DMS53 (cell line): ENCODE measurements around the gene MACF1.

Source experiments
- DNase-seq: peaks from one replicate; lab custom pipeline; 2025; lab: John Stamatoyannopoulos, UW

MACF1 gene

DNA sequence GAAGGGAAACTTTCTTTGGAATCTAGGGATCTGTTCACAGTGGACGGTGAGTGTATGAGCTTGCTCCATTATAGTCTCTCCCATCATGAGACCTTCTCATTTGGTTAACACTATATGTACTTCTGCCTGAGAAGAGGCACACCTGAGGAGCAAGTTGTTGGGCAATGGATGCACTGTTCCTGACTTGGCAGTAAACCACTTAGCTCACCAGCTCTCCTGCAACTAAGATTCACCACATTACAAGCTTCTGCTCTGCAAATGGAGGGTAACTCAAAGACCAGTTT, 10.2 kb downstream of the MACF1 start:
- no peak for DNase-seq

DNA sequence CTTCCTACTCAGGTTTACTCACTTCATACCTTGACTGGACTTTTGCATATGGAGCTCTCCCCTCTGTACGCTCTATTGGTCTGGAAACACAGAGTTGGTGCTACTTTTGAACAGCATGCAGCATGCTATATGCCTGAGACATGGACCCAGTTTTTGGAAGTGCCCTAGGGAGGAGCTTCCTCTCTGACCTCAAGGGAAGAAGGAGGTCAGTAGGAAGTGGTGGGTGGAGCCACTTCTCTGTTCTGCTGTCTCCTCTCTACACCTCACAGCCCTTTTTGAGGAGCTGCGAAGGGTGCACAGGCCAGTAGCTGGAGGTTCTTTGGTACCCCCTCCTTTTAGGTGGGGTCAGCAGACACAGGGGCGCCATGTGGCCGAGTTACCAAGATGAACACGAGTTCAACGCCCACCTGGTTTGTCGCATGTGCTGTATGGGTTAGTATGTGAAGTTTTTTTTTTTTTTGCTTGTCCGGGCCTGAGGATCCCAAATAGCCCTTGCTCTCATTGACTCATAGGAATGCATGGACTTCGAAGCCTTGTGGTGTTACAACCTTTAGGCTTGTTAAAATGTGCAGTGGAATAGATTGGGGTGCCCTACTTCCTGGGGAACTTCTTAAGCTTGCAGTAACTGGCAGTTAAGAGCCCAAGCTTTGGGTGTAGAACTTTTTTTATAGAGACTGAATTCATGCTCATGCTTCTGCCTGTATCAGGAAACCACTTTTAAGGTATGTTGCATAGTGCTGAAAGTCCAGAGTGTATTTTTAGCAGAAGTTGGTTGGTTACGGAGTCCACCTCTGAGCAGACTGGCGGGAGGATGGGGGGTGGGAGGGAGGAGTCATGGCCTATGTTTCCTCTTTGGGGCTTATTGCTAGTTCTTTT, 10.7 kb downstream of the MACF1 start:
- DNase-seq: no peak

GRCh38 chr1:39216771-39217170, 12.3 kb downstream of the MACF1 start:
- DNase-seq: no peak

DNA sequence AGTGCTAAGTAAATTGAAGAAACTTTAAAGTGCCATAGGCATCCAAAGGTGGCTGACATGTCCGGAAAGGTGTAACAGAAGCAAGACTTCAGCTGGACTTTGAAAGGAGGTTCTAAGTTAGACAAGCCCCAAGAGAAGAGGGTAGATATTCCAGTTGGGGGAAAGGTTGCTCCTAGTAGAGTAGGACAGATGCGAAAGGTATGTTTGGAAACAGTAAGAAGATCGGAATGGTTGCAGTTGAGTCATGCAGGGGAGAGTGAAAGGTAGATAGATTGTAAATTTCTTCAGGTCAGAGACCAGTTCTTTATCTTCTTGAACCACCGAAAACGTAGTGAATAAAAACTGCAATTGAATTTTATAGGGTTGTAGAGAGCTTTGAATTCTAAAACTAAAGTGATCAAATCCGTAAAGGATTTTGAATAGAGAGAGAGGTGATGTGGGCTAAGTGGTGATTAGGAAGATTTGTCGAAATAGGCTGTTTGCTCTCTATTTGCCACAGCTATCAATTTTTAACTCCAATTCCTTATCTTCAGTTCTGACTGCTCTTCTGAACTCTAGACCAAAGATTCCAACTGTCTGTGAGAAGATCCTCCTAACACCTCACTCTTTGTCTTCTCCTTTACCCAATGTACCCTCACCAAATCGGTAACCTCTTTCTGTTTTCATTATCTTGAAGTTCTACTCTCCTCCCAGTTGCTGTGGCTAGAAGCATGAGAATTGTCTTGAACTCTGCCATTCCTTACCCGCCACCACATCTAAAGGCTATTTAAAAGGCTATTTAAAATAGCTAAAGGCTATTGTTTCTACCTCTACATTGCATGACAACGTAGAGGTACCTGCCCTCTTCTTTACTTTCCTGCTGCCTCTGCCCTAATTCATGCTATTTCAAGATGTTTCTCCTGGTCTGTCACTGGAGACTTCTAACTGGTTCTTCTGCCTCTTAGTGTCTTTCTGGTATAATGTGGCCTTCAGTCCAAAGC, 16.7 kb downstream of the MACF1 start:
- DNase-seq: no peak

GRCh38 chr1:39224295-39224829, 19.9 kb downstream of the MACF1 start:
- DNase-seq: no peak

GRCh38 chr1:39226836-39227235, 22.3 kb downstream of the MACF1 start:
- DNase-seq: no peak

DNA sequence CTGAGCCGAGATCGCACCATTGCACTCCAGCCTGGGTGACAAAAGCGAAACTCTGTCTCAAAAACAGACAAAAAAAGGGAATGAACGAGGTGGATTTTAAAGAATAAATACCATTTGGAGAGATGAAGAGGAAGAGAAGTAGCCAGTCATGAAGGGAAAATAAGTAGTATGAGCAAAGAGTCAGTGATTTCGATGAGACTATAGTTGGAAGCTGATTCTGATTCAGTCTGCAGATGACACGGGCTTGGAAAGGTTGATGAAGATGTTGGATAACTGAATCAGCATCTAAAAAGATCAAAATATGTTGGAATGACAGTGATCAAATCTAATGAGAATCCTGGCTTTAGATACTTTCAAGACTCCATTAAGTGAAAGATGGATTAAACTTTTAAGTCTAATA, 23.8 kb downstream of the MACF1 start:
- no peak for DNase-seq

DNA sequence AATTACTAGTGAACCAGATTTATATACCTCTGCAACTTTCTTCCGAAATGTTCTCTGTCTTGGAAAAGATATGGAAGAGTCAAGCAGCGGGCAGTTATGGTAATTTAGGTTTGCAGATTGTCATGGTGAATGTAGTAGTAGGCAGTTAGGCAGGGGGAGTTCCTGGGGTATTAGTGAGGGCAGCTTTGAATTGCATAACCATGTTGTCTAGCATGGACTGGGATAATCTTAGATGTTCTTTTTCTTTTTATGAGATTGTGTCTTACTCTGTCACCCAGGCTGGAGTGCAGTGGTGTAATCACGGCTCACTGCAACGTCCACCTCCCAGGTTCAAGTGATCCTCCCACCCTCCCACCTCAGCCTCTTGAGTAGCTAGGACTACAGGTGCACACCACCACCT, 25.0 kb downstream of the MACF1 start:
- no peak for DNase-seq

GRCh38 chr1:39230261-39231190, 26.0 kb downstream of the MACF1 start:
- DNase-seq: no peak

GRCh38 chr1:39236971-39237370, 32.5 kb downstream of the MACF1 start:
- no peak for DNase-seq

GRCh38 chr1:39238476-39238875, 34.0 kb downstream of the MACF1 start:
- no peak for DNase-seq

- DNase-seq: no peak
Measured at GRCh38 chr1:39239968-39240367, 35.5 kb downstream of the MACF1 start.

DNA sequence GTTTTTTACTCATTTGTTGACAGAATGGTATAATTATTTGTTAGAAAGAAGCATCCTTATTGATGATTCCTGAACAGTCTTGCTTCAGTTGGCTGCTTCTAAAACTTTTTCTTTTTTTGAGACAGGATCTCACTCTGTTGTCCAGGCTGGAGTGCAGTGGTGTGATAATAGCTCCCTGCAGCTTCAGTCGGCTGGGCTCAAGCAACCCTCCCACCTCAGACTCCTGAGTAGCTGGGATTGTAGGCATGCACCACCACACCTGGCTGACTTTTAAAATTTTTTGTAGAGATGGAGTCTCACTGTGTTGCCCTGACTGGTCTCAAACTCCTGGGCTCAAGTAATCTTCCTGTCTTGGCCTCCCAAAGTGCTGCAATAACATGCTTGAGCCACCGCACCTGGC, 38.8 kb downstream of the MACF1 start:
- no peak for DNase-seq

DNA sequence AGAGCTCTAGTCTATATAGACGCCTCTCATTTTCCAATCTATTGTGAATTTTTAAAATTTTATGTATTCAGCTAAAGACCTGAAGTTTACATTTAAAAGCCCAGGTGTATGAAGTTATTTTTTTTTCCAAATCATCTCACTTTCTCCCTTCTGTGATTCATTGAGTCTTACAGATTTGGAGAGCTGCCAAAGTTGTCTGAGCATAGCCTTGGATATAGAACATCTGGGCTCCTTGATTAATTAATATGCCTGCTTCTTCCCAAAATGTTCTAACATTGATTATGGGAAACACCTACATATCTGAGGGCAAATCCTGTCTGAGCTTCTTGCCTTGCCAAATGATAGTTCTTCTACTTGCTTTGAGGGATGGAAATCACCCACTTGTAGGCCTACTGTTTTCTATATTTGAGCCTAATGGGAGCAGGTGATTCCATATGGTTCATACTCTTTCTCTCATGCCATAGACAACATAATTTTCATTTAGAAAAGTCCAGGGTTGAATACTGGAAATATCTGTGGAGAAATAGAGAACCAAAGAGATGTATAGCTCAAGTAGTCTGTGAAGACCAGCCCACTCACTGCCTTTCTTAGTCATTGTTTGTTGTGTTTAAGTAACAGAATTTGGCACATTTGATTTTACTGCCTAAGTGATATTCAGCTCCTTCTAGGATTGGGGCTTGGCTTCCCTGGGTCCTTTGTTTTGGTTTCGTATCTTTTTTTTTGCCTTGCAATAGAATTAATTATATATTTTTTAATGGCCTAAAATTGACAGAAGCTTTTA, 46.2 kb downstream of the MACF1 start:
- DNase-seq: no peak

- no peak for DNase-seq
Measured at GRCh38 chr1:39255222-39255621, 50.7 kb downstream of the MACF1 start.

- peak; percentile 85 for DNase-seq
Measured at GRCh38 chr1:39258146-39258924, 53.8 kb downstream of the MACF1 start.

- no peak for DNase-seq
Measured at GRCh38 chr1:39258925-39259244, 54.4 kb downstream of the MACF1 start.

- DNase-seq: no peak
Measured at GRCh38 chr1:39261712-39262221, 57.3 kb downstream of the MACF1 start.

GRCh38 chr1:39262802-39263201, 58.3 kb downstream of the MACF1 start:
- no peak for DNase-seq

DNA sequence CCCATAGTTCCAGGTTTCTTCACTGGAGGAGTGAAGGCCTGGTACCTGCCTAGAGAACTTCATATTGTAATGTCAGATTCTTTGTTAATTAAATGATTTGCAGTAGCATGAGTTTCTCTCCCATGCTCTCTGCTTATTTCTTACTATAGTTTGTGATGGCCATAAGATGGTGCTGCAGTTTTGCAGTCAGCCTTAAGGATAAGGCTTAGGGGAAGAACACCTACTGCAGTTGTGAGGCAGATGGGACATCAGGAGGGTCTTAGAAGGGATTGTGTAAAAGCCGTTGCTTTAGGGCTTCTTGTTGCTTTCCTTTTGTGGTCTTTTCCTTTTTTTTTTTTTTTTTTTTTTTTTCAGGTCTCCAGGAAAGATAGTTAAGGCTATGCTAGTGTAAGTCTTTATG, 61.8 kb downstream of the MACF1 start:
- peak; percentile 31 for DNase-seq
